Neural cell (in vitro differentiated cells): ENCODE results near the gene TBC1D10A. TPM values are rescaled to one million over a fixed set of nuclear protein-coding genes. Genes with fewer than 3 reads are reported as not detected.

Source experiments
- H2AFZ ChIP-seq: fragments of 200-600, 300-800 bp; sonication (generic), shearing (Covaris generic); 2 replicates; pipeline ENCODE4 v1.6.0; 2014; ENCODE audit warnings: low read depth, mild to moderate bottlenecking, antibody characterized with exemption, low read length, moderate library complexity
- H3F3A ChIP-seq: fragments of 200-600 bp; shearing (Covaris generic); 2 replicates; pipeline ENCODE4 v1.6.1; 2016; ENCODE audit warnings: mild to moderate bottlenecking, moderate library complexity, mixed read lengths, antibody characterized with exemption, low read length; ENCODE audit not compliant: insufficient read depth, poor library complexity, severe bottlenecking
- H3K27ac ChIP-seq: fragments of 200-600, 300-800 bp; sonication (generic), shearing (Covaris generic); 2 replicates; pipeline ENCODE4 v1.5.1; 2014; ENCODE audit warnings: mild to moderate bottlenecking, low read length, moderate library complexity
- H3K27me3 ChIP-seq: fragments of 300-800, 200-600 bp; sonication (generic), shearing (Covaris generic); 2 replicates; pipeline ENCODE4 v1.6.0; 2014; ENCODE audit warnings: mild to moderate bottlenecking, low read depth, low read length, moderate library complexity; ENCODE audit not compliant: insufficient read depth
- H3K36me3 ChIP-seq: fragments of 300-800, 200-600 bp; sonication (generic), shearing (Covaris generic); 2 replicates; pipeline ENCODE4 v1.5.1; 2014; ENCODE audit warnings: mild to moderate bottlenecking, antibody characterized with exemption, low read length, moderate library complexity; ENCODE audit not compliant: insufficient read depth
- H3K4me2 ChIP-seq: fragments of 300-800, 200-600 bp; sonication (generic), shearing (Covaris generic); 2 replicates; pipeline ENCODE4 v1.6.0; 2014; ENCODE audit warnings: mild to moderate bottlenecking, low read length
- H3K4me3 ChIP-seq: fragments of 300-800, 200-600 bp; sonication (generic), shearing (Covaris generic); 2 replicates; pipeline ENCODE4 v1.5.1; 2014; ENCODE audit warnings: mild to moderate bottlenecking, low read length, moderate library complexity
- H3K79me2 ChIP-seq: fragments of 200-600 bp; shearing (Covaris generic); replicated peaks from 2 replicates; pipeline ENCODE4 v1.6.0; 2014; ENCODE audit warnings: mild to moderate bottlenecking, low read length, moderate library complexity; ENCODE audit not compliant: insufficient read depth
- H3K9ac ChIP-seq: fragments of 300-800, 200-600 bp; sonication (generic), shearing (Covaris generic); 2 replicates; pipeline ENCODE4 v1.6.1; 2016; ENCODE audit warnings: mild to moderate bottlenecking, low read length, mixed read lengths
- H3K9me2 ChIP-seq: fragments of 200-600 bp; shearing (Covaris generic); 2 replicates; pipeline ENCODE4 v1.6.1; 2016; ENCODE audit warnings: mild to moderate bottlenecking, low read length, mixed read lengths; ENCODE audit not compliant: insufficient read depth
- H3K9me3 ChIP-seq: fragments of 200-600, 300-800 bp; sonication (generic), shearing (Covaris generic); 2 replicates; pipeline ENCODE4 v1.6.1; 2016; ENCODE audit warnings: mild to moderate bottlenecking, mixed run types, low read length, moderate library complexity, mixed read lengths
- H4K20me1 ChIP-seq: fragments of 200-600 bp; shearing (Covaris generic); 2 replicates; pipeline ENCODE4 v1.6.1; 2016; ENCODE audit warnings: mild to moderate bottlenecking, mixed run types; ENCODE audit not compliant: insufficient read depth
- EP300 ChIP-seq: fragments of 450-650 bp; conservative IDR thresholded peaks from 2 replicates; pipeline ENCODE4 v1.6.1; 2014; ENCODE audit warnings: antibody characterized with exemption, mild to moderate bottlenecking, moderate library complexity; ENCODE audit not compliant: poor library complexity, severe bottlenecking
- EZH2 ChIP-seq: fragments of 200-600, 300-800 bp; shearing (Covaris generic), sonication (generic); IDR thresholded peaks from 2 replicates; pipeline ENCODE4 v1.6.1; 2014; ENCODE audit warnings: antibody characterized with exemption, low read length, borderline replicate concordance, mild to moderate bottlenecking; ENCODE audit not compliant: insufficient read depth, poor library complexity, severe bottlenecking
- MXI1 ChIP-seq: fragments of 450-650 bp; conservative IDR thresholded peaks from 2 replicates; pipeline ENCODE4 v1.6.1; 2014; ENCODE audit warnings: antibody characterized with exemption, mild to moderate bottlenecking; ENCODE audit not compliant: poor library complexity, severe bottlenecking
- POLR2AphosphoS5 ChIP-seq: IDR thresholded peaks from 2 replicates; pipeline ENCODE4 v1.6.1; 2012
- SMC3 ChIP-seq: fragments of 450-650 bp; conservative IDR thresholded peaks from 2 replicates; pipeline ENCODE4 v1.6.1; 2014; ENCODE audit warnings: antibody characterized with exemption, mild to moderate bottlenecking, moderate library complexity; ENCODE audit not compliant: poor library complexity
- TAF1 ChIP-seq: IDR thresholded peaks from 2 replicates; pipeline ENCODE4 v1.6.1; 2012; ENCODE audit warnings: low read depth
- polyA plus RNA-seq: library from polyadenylated mRNA; depleted of rRNA; stranded (reverse); fragments of >200 nt; gene quantifications from 2 replicates; pipeline ENCODE4 v1.2.3, GENCODE V29; 2014
- TF ChIP-seq, protein P1 (sequence below): fragments of 450-650 bp; IDR thresholded peaks from 2 replicates; pipeline ENCODE4 v1.5.1; 2014; ENCODE audit warnings: antibody characterized with exemption, mild to moderate bottlenecking, moderate library complexity; ENCODE audit not compliant: poor library complexity, severe bottlenecking
- TF ChIP-seq, protein P2 (sequence below): IDR thresholded peaks from 2 replicates; pipeline ENCODE4 v1.6.1; 2012; ENCODE audit warnings: borderline replicate concordance

The TBC1D10A gene
- polyA plus RNA-seq, 1 donor from 2014 or later: 11.9 TPM

DNA sequence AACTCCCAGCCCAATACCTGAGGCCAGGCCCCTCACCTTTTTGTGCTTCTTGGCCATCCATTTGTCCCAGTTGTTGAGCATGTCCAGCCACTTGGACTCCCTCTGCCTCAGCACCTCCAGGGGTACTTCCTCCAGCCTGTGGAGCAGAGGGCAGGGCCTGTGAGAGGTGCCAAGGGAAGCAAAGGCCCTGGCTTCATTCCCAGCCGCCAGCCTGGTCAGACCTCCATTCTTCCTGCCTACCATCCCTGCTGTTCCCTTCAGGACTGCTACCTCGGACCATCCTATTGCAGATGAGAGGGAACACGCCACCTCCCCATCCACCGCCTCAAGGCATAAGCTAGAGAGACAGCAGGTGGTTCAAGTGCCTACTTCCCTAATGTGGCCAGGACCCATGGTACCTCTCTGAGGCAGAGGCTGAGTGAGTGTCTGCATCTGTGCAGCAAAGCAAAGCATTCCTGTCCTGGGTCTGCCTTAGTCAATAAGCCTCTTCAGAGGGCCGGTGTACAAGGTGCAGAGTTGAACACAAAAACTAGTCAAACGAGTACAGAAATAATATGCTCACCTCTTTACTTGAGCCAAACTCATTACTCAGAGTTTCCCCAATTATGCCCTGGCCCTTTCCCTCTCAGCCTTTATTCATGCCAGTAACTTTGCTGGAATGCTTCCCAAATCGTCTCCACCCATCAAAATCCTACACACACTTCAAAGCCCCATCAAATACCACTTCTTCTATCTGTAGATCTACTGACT lies 22.1 kb downstream of the TBC1D10A start (continued):
- TF ChIP-seq, protein P1, sequence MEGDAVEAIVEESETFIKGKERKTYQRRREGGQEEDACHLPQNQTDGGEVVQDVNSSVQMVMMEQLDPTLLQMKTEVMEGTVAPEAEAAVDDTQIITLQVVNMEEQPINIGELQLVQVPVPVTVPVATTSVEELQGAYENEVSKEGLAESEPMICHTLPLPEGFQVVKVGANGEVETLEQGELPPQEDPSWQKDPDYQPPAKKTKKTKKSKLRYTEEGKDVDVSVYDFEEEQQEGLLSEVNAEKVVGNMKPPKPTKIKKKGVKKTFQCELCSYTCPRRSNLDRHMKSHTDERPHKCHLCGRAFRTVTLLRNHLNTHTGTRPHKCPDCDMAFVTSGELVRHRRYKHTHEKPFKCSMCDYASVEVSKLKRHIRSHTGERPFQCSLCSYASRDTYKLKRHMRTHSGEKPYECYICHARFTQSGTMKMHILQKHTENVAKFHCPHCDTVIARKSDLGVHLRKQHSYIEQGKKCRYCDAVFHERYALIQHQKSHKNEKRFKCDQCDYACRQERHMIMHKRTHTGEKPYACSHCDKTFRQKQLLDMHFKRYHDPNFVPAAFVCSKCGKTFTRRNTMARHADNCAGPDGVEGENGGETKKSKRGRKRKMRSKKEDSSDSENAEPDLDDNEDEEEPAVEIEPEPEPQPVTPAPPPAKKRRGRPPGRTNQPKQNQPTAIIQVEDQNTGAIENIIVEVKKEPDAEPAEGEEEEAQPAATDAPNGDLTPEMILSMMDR: no peak

DNA sequence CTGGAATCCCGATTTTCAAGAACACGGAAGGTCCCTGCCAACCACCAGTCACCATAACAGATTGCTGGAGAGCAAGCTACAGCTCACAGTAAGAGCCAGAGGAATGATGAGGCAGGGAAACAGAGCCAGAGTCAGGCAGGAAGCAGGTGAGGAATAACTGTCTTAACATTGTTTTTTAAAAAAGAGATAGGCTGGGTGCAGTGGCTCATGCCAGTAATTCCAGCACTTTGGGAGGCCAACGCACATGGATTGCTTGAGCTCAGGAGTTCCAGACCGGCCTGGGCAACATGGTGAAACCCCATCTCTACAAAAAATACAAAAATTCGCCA lies 24.0 kb downstream of the TBC1D10A start:
- Histone ChIP-seq H3K27me3 (no peaks in the 10 kb centered on the region), H3K4me3 (no peak overlapping the region), H3K9ac (no peak overlapping the region), H3K27ac (no peak overlapping the region), H4K20me1 (no peaks in the 10 kb centered on the region), H3K9me3 (no peaks in the 10 kb centered on the region), H3F3A (no peaks in the 10 kb centered on the region), H3K4me2 (no peak overlapping the region), H2AFZ (no peak overlapping the region), H3K9me2 (no peaks in the 10 kb centered on the region), H3K36me3 (no peaks in the 10 kb centered on the region), H3K79me2 (no peaks in the 10 kb centered on the region)
- TF ChIP-seq EZH2 (no peak), EP300 (no peak), MXI1 (no peak), SMC3 (no peak), TAF1 (no peak), POLR2AphosphoS5 (no peak)
- TF ChIP-seq, protein P1: no peak
- TF ChIP-seq, protein P2, sequence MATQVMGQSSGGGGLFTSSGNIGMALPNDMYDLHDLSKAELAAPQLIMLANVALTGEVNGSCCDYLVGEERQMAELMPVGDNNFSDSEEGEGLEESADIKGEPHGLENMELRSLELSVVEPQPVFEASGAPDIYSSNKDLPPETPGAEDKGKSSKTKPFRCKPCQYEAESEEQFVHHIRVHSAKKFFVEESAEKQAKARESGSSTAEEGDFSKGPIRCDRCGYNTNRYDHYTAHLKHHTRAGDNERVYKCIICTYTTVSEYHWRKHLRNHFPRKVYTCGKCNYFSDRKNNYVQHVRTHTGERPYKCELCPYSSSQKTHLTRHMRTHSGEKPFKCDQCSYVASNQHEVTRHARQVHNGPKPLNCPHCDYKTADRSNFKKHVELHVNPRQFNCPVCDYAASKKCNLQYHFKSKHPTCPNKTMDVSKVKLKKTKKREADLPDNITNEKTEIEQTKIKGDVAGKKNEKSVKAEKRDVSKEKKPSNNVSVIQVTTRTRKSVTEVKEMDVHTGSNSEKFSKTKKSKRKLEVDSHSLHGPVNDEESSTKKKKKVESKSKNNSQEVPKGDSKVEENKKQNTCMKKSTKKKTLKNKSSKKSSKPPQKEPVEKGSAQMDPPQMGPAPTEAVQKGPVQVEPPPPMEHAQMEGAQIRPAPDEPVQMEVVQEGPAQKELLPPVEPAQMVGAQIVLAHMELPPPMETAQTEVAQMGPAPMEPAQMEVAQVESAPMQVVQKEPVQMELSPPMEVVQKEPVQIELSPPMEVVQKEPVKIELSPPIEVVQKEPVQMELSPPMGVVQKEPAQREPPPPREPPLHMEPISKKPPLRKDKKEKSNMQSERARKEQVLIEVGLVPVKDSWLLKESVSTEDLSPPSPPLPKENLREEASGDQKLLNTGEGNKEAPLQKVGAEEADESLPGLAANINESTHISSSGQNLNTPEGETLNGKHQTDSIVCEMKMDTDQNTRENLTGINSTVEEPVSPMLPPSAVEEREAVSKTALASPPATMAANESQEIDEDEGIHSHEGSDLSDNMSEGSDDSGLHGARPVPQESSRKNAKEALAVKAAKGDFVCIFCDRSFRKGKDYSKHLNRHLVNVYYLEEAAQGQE: no peak
